HL-60/S4 treated with retinoic acid at 250 ng/mL for 4 days and 3 days (cell line): ENCODE results near the gene POU2F2.
"Not testable (repeated sequence)": the region's sequence is repeated elsewhere in the genome, so short reads cannot be mapped to it uniquely, and the experiment has no call there.

ENCODE experiments used
- in situ Hi-C: fragments of 300-500 bp; cut with MboI; formaldehyde crosslinking; loops from 2 replicates; pipeline ENCODE4 v1.7.0; 2022; ENCODE audit warnings: low sequenced_read_pairs

Gene POU2F2

GRCh38 chr19:42067315-42067888 is 64.8 kb downstream of the POU2F2 start:
- in situ Hi-C loops: no loop called here

- in situ Hi-C loops: no loop called here
Measured at GRCh38 chr19:42066075-42066754, 66.0 kb downstream of the POU2F2 start.

GRCh38 chr19:42065511-42065910 is 66.7 kb downstream of the POU2F2 start:
- in situ Hi-C loops: no loop called here

GRCh38 chr19:42065051-42065450 is 67.2 kb downstream of the POU2F2 start:
- in situ Hi-C loops: no loop called here

GRCh38 chr19:42064432-42064831 is 67.8 kb downstream of the POU2F2 start:
- in situ Hi-C loops: no loop called here

GRCh38 chr19:42062381-42062780 is 69.9 kb downstream of the POU2F2 start:
- in situ Hi-C loops: no loop called here

- in situ Hi-C loops: no loop called here
Measured at GRCh38 chr19:42060117-42060516, 72.1 kb downstream of the POU2F2 start.

GRCh38 chr19:42059196-42059595 is 73.0 kb downstream of the POU2F2 start:
- in situ Hi-C loops: no loop called here

- in situ Hi-C loops: no loop called here
Measured at GRCh38 chr19:42057846-42058245, 74.4 kb downstream of the POU2F2 start.

- in situ Hi-C loops: no loop called here
Measured at GRCh38 chr19:42054205-42054604, 78.0 kb downstream of the POU2F2 start.

GRCh38 chr19:42053037-42053935 is 79.0 kb downstream of the POU2F2 start:
- in situ Hi-C loops: no loop called here

- in situ Hi-C loops: no loop called here
Measured at GRCh38 chr19:42052241-42052863, 79.9 kb downstream of the POU2F2 start.

GRCh38 chr19:42051166-42052115 is 80.8 kb downstream of the POU2F2 start:
- in situ Hi-C loops: no loop called here

GRCh38 chr19:42048992-42049391 is 83.3 kb downstream of the POU2F2 start:
- in situ Hi-C loops: no loop called here

GRCh38 chr19:42045575-42045974 is 86.7 kb downstream of the POU2F2 start:
- in situ Hi-C loops: no loop called here

GRCh38 chr19:42042455-42043170 is 89.6 kb downstream of the POU2F2 start:
- in situ Hi-C loops: no loop called here

- in situ Hi-C loops: not testable (repeated sequence)
Measured at GRCh38 chr19:42040491-42040890, 91.8 kb downstream of the POU2F2 start.

- in situ Hi-C loops: no loop called here
Measured at GRCh38 chr19:42040031-42040430, 92.2 kb downstream of the POU2F2 start.

GRCh38 chr19:42038666-42039065 is 93.6 kb downstream of the POU2F2 start:
- in situ Hi-C loops: no loop called here

- in situ Hi-C loops: no loop called here
Measured at GRCh38 chr19:42037649-42038048, 94.6 kb downstream of the POU2F2 start.
